ENCODE results near the gene PCDHGC4.

DNA sequence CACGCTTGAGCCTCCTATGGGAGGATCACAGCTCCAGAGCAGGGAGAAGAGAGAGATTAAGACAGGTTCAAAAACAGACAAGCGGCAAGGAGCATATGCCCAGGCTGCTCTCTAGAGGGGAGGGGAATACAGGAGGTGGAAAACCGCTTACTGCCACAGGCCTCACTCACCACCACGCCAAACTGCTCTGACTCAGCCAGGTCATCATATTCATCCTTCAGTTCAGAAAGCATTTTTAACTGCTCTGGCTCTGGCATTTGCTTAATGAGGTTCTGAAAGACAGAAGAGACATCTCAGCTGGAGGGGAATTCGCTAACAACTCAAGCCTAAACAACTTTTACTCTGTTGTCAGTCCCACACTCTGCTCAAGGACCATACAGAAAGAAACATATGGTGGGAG is 44.2 kb downstream of the PCDHGC4 start:
- TF ChIP-seq TEAD4 (IDR thresholded peaks at IDR 0.05) (no peak), EP300 (IDR thresholded peaks at IDR 0.05; ENCODE audit: borderline replicate concordance) (no peak), RAD21 (IDR thresholded peaks at IDR 0.05; ENCODE audit: low read depth) (no peak), CEBPB (IDR thresholded peaks at IDR 0.05) (no peak), NFIC (IDR thresholded peaks at IDR 0.05) (no peak), FOXM1 (IDR thresholded peaks at IDR 0.05; ENCODE audit: borderline replicate concordance, low read depth) (no peak), EGR1 (IDR thresholded peaks at IDR 0.05) (no peak), YY1 (IDR thresholded peaks at IDR 0.05; ENCODE audit: low read depth) (no peak), CREB1 (IDR thresholded peaks at IDR 0.05; ENCODE audit: low read depth) (no peak), TAF1 (IDR thresholded peaks at IDR 0.05; ENCODE audit: low read depth) (no peak), TCF12 (IDR thresholded peaks at IDR 0.05; ENCODE audit: low read depth) (no peak)
- TF ChIP-seq, protein P1, sequence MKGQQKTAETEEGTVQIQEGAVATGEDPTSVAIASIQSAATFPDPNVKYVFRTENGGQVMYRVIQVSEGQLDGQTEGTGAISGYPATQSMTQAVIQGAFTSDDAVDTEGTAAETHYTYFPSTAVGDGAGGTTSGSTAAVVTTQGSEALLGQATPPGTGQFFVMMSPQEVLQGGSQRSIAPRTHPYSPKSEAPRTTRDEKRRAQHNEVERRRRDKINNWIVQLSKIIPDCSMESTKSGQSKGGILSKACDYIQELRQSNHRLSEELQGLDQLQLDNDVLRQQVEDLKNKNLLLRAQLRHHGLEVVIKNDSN (IDR thresholded peaks at IDR 0.05), result no peak
- TF ChIP-seq, protein P2, sequence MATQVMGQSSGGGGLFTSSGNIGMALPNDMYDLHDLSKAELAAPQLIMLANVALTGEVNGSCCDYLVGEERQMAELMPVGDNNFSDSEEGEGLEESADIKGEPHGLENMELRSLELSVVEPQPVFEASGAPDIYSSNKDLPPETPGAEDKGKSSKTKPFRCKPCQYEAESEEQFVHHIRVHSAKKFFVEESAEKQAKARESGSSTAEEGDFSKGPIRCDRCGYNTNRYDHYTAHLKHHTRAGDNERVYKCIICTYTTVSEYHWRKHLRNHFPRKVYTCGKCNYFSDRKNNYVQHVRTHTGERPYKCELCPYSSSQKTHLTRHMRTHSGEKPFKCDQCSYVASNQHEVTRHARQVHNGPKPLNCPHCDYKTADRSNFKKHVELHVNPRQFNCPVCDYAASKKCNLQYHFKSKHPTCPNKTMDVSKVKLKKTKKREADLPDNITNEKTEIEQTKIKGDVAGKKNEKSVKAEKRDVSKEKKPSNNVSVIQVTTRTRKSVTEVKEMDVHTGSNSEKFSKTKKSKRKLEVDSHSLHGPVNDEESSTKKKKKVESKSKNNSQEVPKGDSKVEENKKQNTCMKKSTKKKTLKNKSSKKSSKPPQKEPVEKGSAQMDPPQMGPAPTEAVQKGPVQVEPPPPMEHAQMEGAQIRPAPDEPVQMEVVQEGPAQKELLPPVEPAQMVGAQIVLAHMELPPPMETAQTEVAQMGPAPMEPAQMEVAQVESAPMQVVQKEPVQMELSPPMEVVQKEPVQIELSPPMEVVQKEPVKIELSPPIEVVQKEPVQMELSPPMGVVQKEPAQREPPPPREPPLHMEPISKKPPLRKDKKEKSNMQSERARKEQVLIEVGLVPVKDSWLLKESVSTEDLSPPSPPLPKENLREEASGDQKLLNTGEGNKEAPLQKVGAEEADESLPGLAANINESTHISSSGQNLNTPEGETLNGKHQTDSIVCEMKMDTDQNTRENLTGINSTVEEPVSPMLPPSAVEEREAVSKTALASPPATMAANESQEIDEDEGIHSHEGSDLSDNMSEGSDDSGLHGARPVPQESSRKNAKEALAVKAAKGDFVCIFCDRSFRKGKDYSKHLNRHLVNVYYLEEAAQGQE (IDR thresholded peaks at IDR 0.05; ENCODE audit: low read depth), result no peak
